Duodenal mucosa (tissue), 2 donors: ENCODE measurements around the gene SIGLEC8.
"Not testable (repeated sequence)": the region's sequence is repeated elsewhere in the genome, so short reads cannot be mapped to it uniquely, and the experiment has no call there.

Experiments used
- H3K27ac ChIP-seq: one replicate; pipeline ENCODE4 v1.7.0; 2013; ENCODE audit warnings: low read depth, low read length
- H3K27me3 ChIP-seq, 2 donors: one replicate each; pipeline ENCODE4 v1.7.0; 2013; ENCODE audit warnings: low read length in 2 of 2, control low read depth in 1 of 2; ENCODE audit not compliant: insufficient read depth in 2 of 2, control insufficient read depth in 1 of 2
- H3K36me3 ChIP-seq, 2 donors: one replicate each; pipeline ENCODE4 v1.7.0; 2013; ENCODE audit warnings: low read length in 2 of 2, control low read depth in 1 of 2; ENCODE audit not compliant: insufficient read depth in 2 of 2, control insufficient read depth in 1 of 2
- H3K4me1 ChIP-seq, 2 donors: one replicate each; pipeline ENCODE4 v1.7.0; 2013; ENCODE audit warnings: low read length in 2 of 2, control low read depth in 1 of 2; ENCODE audit not compliant: insufficient read depth in 2 of 2, control insufficient read depth in 1 of 2
- H3K4me3 ChIP-seq, 2 donors: one replicate each; pipeline ENCODE4 v1.7.0; 2013; ENCODE audit warnings: low read length in 2 of 2, low read depth in 1 of 2
- H3K9ac ChIP-seq, 2 donors: one replicate each; pipeline ENCODE4 v1.7.0; 2013; ENCODE audit warnings: low read length in 2 of 2, low read depth in 1 of 2
- H3K9me3 ChIP-seq, 2 donors: one replicate each; pipeline ENCODE4 v1.7.0; 2013; ENCODE audit warnings: low read length in 2 of 2, control low read depth in 1 of 2; ENCODE audit not compliant: control insufficient read depth in 1 of 2

Gene SIGLEC8

GRCh38 chr19:51458051-51458645 lies at the start of gene SIGLEC8:
Gene SIGLEC8, minus strand, starts transcription at chr19:51458454. Its CDS starts 67 bp downstream, at chr19:51458387.
- no peaks in the 10 kb centered on the region for H3K9me3 ChIP-seq
- no peak within 1 kb of the TSS for H3K27ac ChIP-seq
- H3K36me3 ChIP-seq: no peaks in the 10 kb centered on the region
- peak within 1 kb of the TSS in 1 of 2 donors; percentile 16 for H3K4me3 ChIP-seq
- H3K27me3 ChIP-seq: peaks cover 6 to 12% of the 10 kb centered on the region in 2 donors
- no peak within 1 kb of the TSS for H3K9ac ChIP-seq
- peaks cover 0 to 9% of the 10 kb centered on the region in 2 donors for H3K4me1 ChIP-seq

- Histone ChIP-seq H3K4me1 (peaks cover 16 to 19% of the 10 kb centered on the region in 2 donors), H3K9ac (no peak overlapping the region), H3K9me3 (no peaks in the 10 kb centered on the region), H3K36me3 (no peaks in the 10 kb centered on the region), H3K27ac (peak overlapping the region; percentile 30), H3K27me3 (no peaks in the 10 kb centered on the region), H3K4me3 (no peak overlapping the region)
These were observed 49.4 kb upstream of the SIGLEC8 start for GRCh38 chr19:51507640-51508058.

GRCh38 chr19:51507192-51507591 lies 48.9 kb upstream of the SIGLEC8 start:
- H3K27me3 ChIP-seq: no peaks in the 10 kb centered on the region
- H3K36me3 ChIP-seq: no peaks in the 10 kb centered on the region
- H3K4me3 ChIP-seq: no peak overlapping the region
- no peak overlapping the region for H3K27ac ChIP-seq
- H3K9ac ChIP-seq: no peak overlapping the region
- H3K4me1 ChIP-seq: peaks cover 16 to 19% of the 10 kb centered on the region in 2 donors
- H3K9me3 ChIP-seq: no peaks in the 10 kb centered on the region

DNA sequence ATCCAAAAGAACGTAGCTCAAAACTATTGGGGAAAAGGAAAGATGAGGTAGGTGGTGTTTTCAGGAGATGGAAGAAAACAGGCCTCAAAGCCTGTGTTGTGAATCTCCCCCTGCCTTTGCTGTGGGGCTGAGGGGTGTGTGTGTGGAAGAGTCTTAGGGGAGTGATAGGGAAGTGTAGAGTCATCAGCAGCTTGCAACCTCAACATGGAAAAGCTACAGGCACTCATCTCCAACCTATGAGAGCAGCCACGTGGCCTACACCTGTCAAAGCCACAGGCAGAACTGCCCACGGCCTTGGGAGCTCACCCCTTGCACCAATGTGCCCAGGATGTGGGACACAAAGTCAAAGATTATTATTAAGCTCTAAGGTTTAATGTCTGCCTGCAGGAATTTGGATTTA lies 47.6 kb upstream of the SIGLEC8 start:
- Histone ChIP-seq H3K4me3 (no peak overlapping the region), H3K36me3 (no peaks in the 10 kb centered on the region), H3K27ac (no peak overlapping the region), H3K27me3 (no peaks in the 10 kb centered on the region), H3K9me3 (no peaks in the 10 kb centered on the region), H3K4me1 (peaks cover 16 to 19% of the 10 kb centered on the region in 2 donors), H3K9ac (no peak overlapping the region)

DNA sequence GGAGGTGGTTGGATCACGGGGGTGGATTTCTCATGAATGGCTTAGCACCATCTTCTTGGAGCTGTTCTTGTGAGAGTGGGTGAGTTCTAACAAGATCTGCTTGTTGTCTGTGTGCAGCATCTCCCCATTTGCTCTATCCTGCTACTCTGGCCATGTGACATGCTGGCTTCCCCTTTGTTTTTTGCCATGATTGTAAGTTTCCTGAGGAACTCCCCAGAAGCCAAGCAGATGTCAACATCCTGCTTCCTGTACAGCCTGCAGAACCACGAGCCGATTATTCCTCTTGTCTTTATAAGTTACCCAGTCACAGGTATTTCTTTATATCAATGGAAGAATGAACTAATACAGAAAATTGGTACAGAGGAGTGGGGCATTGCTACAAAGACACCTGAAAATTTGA lies 45.6 kb upstream of the SIGLEC8 start:
- Histone ChIP-seq H3K4me1 (peaks cover 16 to 19% of the 10 kb centered on the region in 2 donors), H3K27ac (no peak overlapping the region), H3K27me3 (no peaks in the 10 kb centered on the region), H3K4me3 (no peak overlapping the region), H3K9ac (no peak overlapping the region), H3K9me3 (no peaks in the 10 kb centered on the region), H3K36me3 (no peaks in the 10 kb centered on the region)

- Histone ChIP-seq H3K4me3 (no peak overlapping the region), H3K9ac (no peak overlapping the region), H3K27ac (no peak overlapping the region), H3K9me3 (no peaks in the 10 kb centered on the region), H3K36me3 (no peaks in the 10 kb centered on the region), H3K4me1 (peaks cover 14 to 18% of the 10 kb centered on the region in 2 donors), H3K27me3 (no peaks in the 10 kb centered on the region)
These were observed 45.1 kb upstream of the SIGLEC8 start for GRCh38 chr19:51503286-51503817.

- Histone ChIP-seq H3K27ac (no peak within 1 kb of the TSS), H3K9me3 (no peaks in the 10 kb centered on the region), H3K27me3 (no peaks in the 10 kb centered on the region)
These were observed 43.5 kb upstream of the SIGLEC8 start, which contains the start of gene SIGLEC12 for GRCh38 chr19:51501594-51502263. Gene SIGLEC12, minus strand, starts transcription at chr19:51501800. Its CDS starts 67 bp downstream, at chr19:51501733.

DNA sequence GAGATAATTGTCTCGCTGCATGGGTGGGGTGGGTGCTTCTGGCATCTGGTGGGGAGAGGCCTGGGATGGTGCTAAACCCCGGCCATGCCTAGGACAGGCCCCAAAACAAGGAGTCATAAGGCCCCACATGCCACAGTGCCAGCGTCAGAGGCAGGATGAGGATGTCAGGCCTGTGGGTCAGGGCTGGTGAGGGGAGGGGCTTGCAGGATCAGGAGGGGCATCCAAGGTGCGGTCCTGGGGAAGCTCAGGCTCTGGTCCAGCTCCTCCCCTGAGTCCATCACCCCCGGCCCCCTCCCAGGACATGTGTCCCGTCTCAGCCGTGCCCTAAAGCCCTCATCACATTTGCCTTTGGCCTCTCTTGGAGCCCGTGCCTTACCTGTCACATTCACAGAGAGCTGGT lies 42.7 kb upstream of the SIGLEC8 start:
- not testable (repeated sequence) for H3K27ac ChIP-seq, H3K9me3 ChIP-seq, H3K4me3 ChIP-seq, H3K27me3 ChIP-seq, H3K9ac ChIP-seq, H3K4me1 ChIP-seq, H3K36me3 ChIP-seq

More at GRCh38 chr19:51501594-51502263, 43.5 kb upstream of the SIGLEC8 start, which contains the start of gene SIGLEC12:
- peaks cover 3 to 6% of the 10 kb centered on the region in 2 donors for H3K4me1 ChIP-seq
- H3K9ac ChIP-seq: no peak within 1 kb of the TSS
- no peak within 1 kb of the TSS for H3K4me3 ChIP-seq
- H3K36me3 ChIP-seq: no peaks in the 10 kb centered on the region

GRCh38 chr19:51497666-51498065 lies 39.4 kb upstream of the SIGLEC8 start:
- Histone ChIP-seq H3K9me3 (no peaks in the 10 kb centered on the region), H3K9ac (no peak overlapping the region), H3K4me1 (no peaks in the 10 kb centered on the region), H3K4me3 (no peak overlapping the region), H3K36me3 (no peaks in the 10 kb centered on the region), H3K27me3 (no peaks in the 10 kb centered on the region), H3K27ac (no peak overlapping the region)

DNA sequence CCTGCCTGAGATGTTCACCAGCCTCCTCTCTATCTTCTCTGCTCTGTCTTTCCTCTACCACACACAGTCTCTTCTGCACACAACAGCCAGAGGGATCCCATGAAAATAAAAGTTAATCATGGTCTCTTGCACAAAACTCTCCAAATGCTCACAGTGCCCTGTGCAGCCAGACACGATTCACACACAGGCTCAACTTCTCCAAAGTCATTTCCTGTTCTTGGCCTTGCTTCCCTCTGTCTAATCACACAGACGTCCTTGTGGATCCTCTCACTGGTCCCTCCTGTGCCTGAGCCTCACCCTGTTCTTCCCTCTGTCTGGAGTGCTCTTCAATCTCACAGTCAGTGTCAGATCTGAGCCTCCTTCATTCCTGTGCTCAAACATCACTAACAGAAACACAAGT lies 35.5 kb upstream of the SIGLEC8 start:
- Histone ChIP-seq H3K4me3 (no peak overlapping the region), H3K36me3 (no peaks in the 10 kb centered on the region), H3K27me3 (no peaks in the 10 kb centered on the region), H3K9ac (no peak overlapping the region), H3K9me3 (no peaks in the 10 kb centered on the region), H3K4me1 (no peaks in the 10 kb centered on the region), H3K27ac (no peak overlapping the region)
